Measurements from ENCODE around the gene TSC22D3.
"Not testable (repeated sequence)": the region's sequence is repeated elsewhere in the genome, so short reads cannot be mapped to it uniquely, and the experiment has no call there.

The TSC22D3 gene

GRCh38 chrX:107775734-107776511, at the start of gene TSC22D3:
Gene TSC22D3 (minus strand): TSS chrX:107775787. CDS start chrX:107775419, 368 bp downstream.
- DNase-seq (ENCODE audit: low spot score), result peak; percentile 12

DNA sequence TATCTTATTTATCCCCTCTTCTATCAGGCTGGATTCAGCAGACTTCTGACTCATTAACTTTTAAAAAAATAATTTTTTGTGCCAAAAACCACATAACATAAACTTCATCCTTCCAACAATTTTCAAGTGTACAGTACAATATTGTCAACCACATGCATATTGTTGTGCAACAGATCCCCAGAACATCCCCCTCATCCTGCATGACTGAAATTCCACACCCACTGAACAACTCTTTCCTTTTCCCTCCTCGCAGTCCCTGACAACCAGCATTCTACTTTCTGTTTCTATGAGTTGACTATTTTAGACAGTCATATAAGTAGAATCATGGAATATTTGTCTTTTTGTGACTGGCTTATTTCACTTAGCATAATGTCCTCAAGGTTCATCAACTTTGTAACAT, 47.9 kb upstream of the TSC22D3 start:
- peak; percentile 16 for DNase-seq (ENCODE audit: low spot score)

GRCh38 chrX:107823042-107823441, 47.5 kb upstream of the TSC22D3 start:
- no peak for DNase-seq (ENCODE audit: low spot score)

- no peak for DNase-seq (ENCODE audit: low spot score)
These were observed 43.4 kb upstream of the TSC22D3 start for GRCh38 chrX:107818900-107819521.

- DNase-seq (ENCODE audit: low spot score), result not testable (repeated sequence)
These were observed 34.5 kb upstream of the TSC22D3 start for GRCh38 chrX:107810053-107810452.

- no peak for DNase-seq (ENCODE audit: low spot score)
These were observed 29.6 kb upstream of the TSC22D3 start for GRCh38 chrX:107805179-107805578.

DNA sequence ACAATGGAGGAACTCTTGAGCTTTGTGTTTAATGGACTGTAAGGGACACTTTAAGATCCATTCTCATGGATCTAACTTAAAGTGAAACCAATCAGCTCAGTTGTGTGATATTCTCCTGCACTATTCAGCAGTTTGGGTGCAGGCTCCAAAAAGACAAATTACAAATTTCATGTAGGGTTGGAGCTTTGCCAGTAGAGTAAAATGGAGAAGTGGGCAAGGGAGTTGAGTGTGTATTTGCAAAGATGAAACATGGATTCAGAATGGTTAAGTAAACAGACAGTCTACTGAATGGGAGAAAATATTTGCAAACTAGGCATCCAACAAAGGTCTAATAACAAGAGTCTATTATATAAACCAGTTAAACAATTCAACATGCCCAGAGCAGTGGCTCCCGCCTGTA, 28.8 kb upstream of the TSC22D3 start:
- DNase-seq (ENCODE audit: low spot score), result no peak

- DNase-seq (ENCODE audit: low spot score), result no peak
These were observed 12.2 kb upstream of the TSC22D3 start for GRCh38 chrX:107787827-107788226.

DNA sequence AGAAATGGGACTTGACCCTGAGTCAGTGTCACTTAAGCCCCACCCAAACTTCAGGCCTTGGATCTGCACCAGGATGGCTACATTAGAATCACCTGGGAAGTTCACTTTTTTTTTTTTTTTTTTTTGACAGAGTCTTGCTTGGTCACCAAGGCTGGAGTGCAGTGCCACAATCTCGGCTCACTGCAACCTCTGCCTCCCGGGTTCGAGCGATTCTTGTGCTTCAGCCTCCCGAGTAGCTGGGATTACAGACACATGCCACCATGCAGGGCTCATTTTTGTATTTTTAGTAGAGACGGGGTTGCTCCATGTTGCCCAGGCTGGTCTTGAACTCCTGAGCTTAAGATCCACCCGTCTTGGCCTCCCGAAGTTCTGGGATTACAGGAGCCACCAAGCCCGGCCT, 4.9 kb upstream of the TSC22D3 start:
- no peak for DNase-seq (ENCODE audit: low spot score)

DNA sequence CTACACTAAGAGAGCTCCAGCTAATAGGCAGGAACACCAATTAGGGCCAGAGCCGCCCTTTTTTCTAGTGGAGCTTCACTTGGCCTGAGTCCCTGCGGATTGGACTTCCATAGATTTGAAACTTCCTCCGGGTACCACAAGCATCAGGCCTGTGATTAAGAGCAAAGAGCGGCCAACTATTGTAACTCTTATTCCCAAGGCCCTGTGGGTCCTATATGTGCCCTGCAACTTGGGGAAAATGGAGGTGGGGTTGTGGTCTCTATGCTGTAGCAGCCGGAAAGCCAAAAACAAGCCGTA, 1.9 kb upstream of the TSC22D3 start, which contains the start of gene NCBP2L:
Gene NCBP2L, plus strand, starts transcription at position 198 of the 297 bp plus-strand sequence. CDS start 16,488 bp downstream, outside the sequence.
- no peak for DNase-seq (ENCODE audit: low spot score)

- DNase-seq (ENCODE audit: low spot score), result peak; percentile 60
These were observed 1.3 kb upstream of the TSC22D3 start for GRCh38 chrX:107776649-107777535.

DNA sequence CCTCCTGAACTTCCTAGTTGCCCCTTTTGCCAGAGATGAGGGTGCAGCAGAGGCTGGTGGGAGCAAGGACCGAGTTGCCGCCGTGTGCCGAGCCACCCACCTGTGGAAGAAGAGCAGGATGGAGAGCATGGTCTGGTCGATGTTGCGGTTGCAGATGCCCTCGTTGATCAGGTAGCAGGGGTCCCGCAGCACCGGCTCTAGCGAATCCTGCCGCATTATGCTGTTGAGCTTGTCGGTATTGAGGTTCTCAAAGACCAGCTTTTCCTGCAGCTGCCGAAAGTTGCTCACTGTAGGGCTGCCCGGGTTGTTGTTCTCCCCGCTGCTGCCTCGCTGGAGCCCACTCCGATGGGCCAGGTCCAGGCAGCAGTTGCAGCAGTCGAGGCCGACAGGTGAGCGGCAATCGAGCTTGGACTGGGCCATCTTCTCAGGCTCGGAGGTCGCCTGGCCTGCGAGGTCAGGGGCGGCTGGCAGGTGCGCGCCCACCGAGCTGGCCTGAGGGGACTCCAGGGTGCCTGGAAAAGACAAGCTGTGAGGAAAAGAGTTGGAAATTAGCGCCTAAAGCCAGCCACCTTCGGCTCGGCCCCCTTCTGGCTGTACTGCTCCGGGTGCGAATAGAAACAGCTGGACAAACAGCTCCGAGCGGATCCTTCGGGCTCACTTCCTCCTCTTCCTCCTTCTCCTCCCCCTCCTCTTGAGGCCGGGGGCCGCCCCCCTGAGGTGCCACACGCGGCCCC, 420 bp downstream of the TSC22D3 start:
- no peak for DNase-seq (ENCODE audit: low spot score)

- no peak for DNase-seq (ENCODE audit: low spot score)
These were observed 1.6 kb downstream of the TSC22D3 start for GRCh38 chrX:107773906-107774435.

GRCh38 chrX:107773206-107773605, 2.4 kb downstream of the TSC22D3 start:
- DNase-seq (ENCODE audit: low spot score), result no peak

- DNase-seq (ENCODE audit: low spot score), result no peak
These were observed 5.8 kb downstream of the TSC22D3 start for GRCh38 chrX:107769581-107770317.

DNA sequence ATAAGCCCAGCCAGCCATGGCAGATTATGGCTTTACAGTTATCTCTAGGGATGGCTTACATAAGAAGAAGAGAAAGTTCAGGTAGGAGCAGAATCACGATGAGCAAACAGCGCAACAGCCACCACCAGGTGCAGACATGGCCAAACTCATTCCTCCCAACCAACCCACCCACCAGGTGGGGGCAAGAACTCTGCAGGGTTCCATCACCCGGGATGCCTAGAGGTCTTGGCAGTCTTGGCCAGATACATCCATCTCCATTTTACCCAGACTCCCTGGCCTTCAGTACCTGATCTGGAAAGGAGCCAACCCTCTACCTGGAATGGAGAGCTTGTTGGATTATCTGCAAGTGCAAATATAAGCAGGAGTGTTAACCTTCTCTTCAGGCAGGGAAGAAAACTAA, 7.5 kb downstream of the TSC22D3 start:
- DNase-seq (ENCODE audit: low spot score), result no peak

DNA sequence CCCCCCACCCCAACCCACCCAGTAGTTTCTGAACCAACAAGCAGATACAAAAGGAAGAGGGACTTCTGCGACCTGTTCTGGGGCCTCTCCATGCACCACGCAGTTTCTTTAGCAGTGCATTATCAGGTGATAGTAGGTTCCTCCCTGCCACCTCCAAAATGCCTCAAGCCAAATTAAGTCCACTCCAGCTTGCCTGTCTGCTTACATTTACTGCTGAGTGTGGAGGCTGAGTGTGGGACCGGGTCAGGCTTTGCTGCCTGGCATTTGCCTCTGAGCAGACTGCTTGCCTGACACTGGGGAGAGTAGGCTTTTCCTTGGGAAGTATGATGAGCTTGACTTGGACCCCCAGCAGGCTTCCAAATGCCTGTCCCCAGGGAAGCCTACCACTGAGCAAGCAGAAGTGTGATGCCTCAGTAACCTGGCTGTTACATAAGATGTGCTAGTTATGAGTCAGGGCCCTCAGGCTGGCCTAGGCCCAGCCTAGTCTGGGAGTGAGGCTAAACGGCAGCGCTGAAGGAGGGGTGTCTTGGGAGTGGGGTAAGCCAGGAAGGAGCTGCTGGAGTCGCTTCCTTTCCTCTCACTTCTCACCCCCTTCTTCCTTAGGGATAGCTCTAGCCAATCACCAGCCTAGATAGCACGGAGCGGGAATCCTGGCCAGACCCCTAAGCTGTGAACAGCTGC, 9.0 kb downstream of the TSC22D3 start:
- no peak for DNase-seq (ENCODE audit: low spot score)

DNA sequence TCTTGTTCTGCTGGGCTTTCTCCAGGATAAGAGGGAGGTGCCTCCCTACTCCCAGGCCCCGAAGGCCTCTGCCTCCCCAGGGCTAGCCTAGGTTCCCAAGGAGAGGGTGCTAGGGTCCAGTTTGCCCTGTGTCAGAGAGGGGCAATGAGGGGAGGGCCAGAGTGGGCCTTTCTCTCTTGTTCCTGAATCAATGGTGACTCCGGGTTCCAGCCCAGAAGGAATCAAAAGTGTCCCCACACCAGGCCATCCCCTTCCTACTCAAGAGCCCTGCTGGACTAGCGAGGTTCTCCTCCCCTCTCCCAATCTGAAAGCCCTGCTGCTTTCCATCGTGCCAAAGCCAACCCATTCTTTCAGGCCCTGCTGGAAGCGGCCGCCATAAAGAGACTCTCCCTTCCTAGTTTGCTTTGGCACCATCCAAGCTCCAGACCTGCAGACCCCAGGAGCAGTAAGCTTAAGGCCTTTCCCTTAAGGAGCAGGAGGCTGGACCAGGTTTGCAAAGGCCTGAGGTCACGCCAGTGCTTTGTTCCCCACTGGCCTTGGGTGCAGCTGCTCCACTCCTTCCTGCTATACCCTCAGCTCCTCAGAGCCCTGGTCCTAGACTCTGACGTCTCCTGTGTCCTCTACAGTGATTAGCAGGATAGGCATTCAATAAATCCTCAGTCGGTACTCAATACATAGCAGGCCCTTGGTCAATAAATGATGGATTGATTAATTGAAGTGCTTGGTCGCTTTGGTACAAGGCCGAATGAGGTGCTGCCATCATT, 10.6 kb downstream of the TSC22D3 start:
- no peak for DNase-seq (ENCODE audit: low spot score)

- no peak for DNase-seq (ENCODE audit: low spot score)
These were observed 11.9 kb downstream of the TSC22D3 start for GRCh38 chrX:107763647-107764046.
